ENCODE results near the gene SMYD1.

Gene SMYD1

GRCh38 chr2:88057437-88057844 lies 10.2 kb upstream of the SMYD1 start:
- DNase-seq: peak; percentile 68

- no peak for DNase-seq
These were observed 9.4 kb upstream of the SMYD1 start for GRCh38 chr2:88058191-88058590.

GRCh38 chr2:88059979-88060906 lies 7.4 kb upstream of the SMYD1 start:
- peak; percentile 40 for DNase-seq

GRCh38 chr2:88060907-88061275 lies 6.7 kb upstream of the SMYD1 start:
- DNase-seq: no peak

GRCh38 chr2:88061295-88061694 lies 6.3 kb upstream of the SMYD1 start:
- no peak for DNase-seq

GRCh38 chr2:88066543-88066942 lies 1.1 kb upstream of the SMYD1 start:
- no peak for DNase-seq

GRCh38 chr2:88067189-88067588 lies 436 bp upstream of the SMYD1 start:
- DNase-seq: no peak

GRCh38 chr2:88068044-88068443 lies 419 bp downstream of the SMYD1 start:
- DNase-seq: no peak

GRCh38 chr2:88069117-88069516 lies 1.5 kb downstream of the SMYD1 start:
- DNase-seq: no peak

- DNase-seq: no peak
These were observed 2.4 kb downstream of the SMYD1 start for GRCh38 chr2:88070055-88070454.

- DNase-seq: no peak
These were observed 3.7 kb downstream of the SMYD1 start for GRCh38 chr2:88071365-88071764.

- DNase-seq: no peak
These were observed 6.5 kb downstream of the SMYD1 start for GRCh38 chr2:88074150-88074549.

GRCh38 chr2:88074854-88075292 lies 7.2 kb downstream of the SMYD1 start:
- peak; percentile 90 for DNase-seq

GRCh38 chr2:88077080-88077479 lies 9.5 kb downstream of the SMYD1 start:
- DNase-seq: no peak

GRCh38 chr2:88078643-88079172 lies 11.1 kb downstream of the SMYD1 start:
- peak; percentile 4 for DNase-seq

GRCh38 chr2:88080545-88080944 lies 12.9 kb downstream of the SMYD1 start:
- DNase-seq: no peak

- DNase-seq: no peak
These were observed 14.4 kb downstream of the SMYD1 start for GRCh38 chr2:88081924-88082608.

GRCh38 chr2:88082781-88083180 lies 15.2 kb downstream of the SMYD1 start:
- no peak for DNase-seq

GRCh38 chr2:88085099-88085498 lies 17.5 kb downstream of the SMYD1 start:
- no peak for DNase-seq

- DNase-seq: no peak
These were observed 18.0 kb downstream of the SMYD1 start for GRCh38 chr2:88085602-88086001.

- no peak for DNase-seq
These were observed 18.8 kb downstream of the SMYD1 start for GRCh38 chr2:88086401-88086800.

- no peak for DNase-seq
These were observed 19.4 kb downstream of the SMYD1 start for GRCh38 chr2:88087073-88087472.

GRCh38 chr2:88087763-88088162 lies 20.1 kb downstream of the SMYD1 start:
- DNase-seq: no peak

GRCh38 chr2:88088999-88089398 lies 21.4 kb downstream of the SMYD1 start:
- no peak for DNase-seq

Measured in fibroblast of skin of right biceps (primary cell).